Neuronal stem cell (in vitro differentiated cells): ENCODE data around the gene GGA2.

Experiments
- DNase-seq: peaks from one replicate; pipeline ENCODE4 v3.0.0-alpha.2; 2013; ENCODE audit warnings: low spot score
- H2AFZ ChIP-seq: one replicate; pipeline ENCODE4 v1.6.1; 2013; ENCODE audit warnings: mild to moderate bottlenecking, low read length, inconsistent platforms
- H2AK5ac ChIP-seq: 2 replicates; pipeline ENCODE4 v1.6.1; 2013; ENCODE audit warnings: low read depth, mild to moderate bottlenecking, inconsistent platforms, low read length, moderate library complexity, mixed read lengths
- H2BK120ac ChIP-seq: 2 replicates; pipeline ENCODE4 v1.6.1; 2013; ENCODE audit warnings: low read depth, mild to moderate bottlenecking, inconsistent platforms, low read length, moderate library complexity, mixed read lengths
- H2BK12ac ChIP-seq: one replicate; pipeline ENCODE4 v1.6.1; 2013; ENCODE audit warnings: low read length, inconsistent platforms
- H2BK15ac ChIP-seq: 2 replicates; pipeline ENCODE4 v1.6.1; 2013; ENCODE audit warnings: mild to moderate bottlenecking, low read length, inconsistent platforms, mixed read lengths
- H2BK5ac ChIP-seq: one replicate; pipeline ENCODE4 v1.6.1; 2013; ENCODE audit warnings: inconsistent platforms, mild to moderate bottlenecking, low read length, moderate library complexity
- H3K14ac ChIP-seq: one replicate; pipeline ENCODE4 v1.6.1; 2013; ENCODE audit warnings: low read length, inconsistent platforms
- H3K18ac ChIP-seq: 2 replicates; pipeline ENCODE4 v1.6.1; 2013; ENCODE audit warnings: low read length, inconsistent platforms
- H3K23ac ChIP-seq: 2 replicates; pipeline ENCODE4 v1.6.1; 2013; ENCODE audit warnings: low read depth, mild to moderate bottlenecking, mixed read lengths, low read length, inconsistent platforms; ENCODE audit not compliant: poor library complexity
- H3K27ac ChIP-seq: replicated peaks from 3 replicates; pipeline ENCODE4 v1.5.1; 2013; ENCODE audit warnings: low read length, inconsistent platforms
- H3K27me3 ChIP-seq, 3 experiments: 2 replicates each; pipeline ENCODE4 v1.6.1; 2013; ENCODE audit warnings: low read length in 3 of 3, mild to moderate bottlenecking in 2 of 3, inconsistent platforms in 1 of 3, low read depth in 1 of 3, mixed read lengths in 1 of 3, moderate library complexity in 1 of 3; ENCODE audit not compliant: control insufficient read depth in 3 of 3, insufficient read depth in 3 of 3
- H3K36me3 ChIP-seq, 2 donors: replicated peaks in 1 of 2; 2 replicates each; pipeline ENCODE4 v1.6.1; 2013; ENCODE audit warnings: low read length in 2 of 2; ENCODE audit not compliant: control insufficient read depth in 2 of 2, insufficient read depth in 2 of 2
- H3K4ac ChIP-seq: 2 replicates; pipeline ENCODE4 v1.6.1; 2013; ENCODE audit warnings: inconsistent platforms, mild to moderate bottlenecking, low read length, moderate library complexity
- H3K4me1 ChIP-seq, 2 donors: 1 replicate in 1 of 2; 2 replicates in 1 of 2; pipeline ENCODE4 v1.6.1; 2013; ENCODE audit warnings: low read length in 2 of 2, low read depth in 1 of 2; ENCODE audit not compliant: control insufficient read depth in 2 of 2, insufficient read depth in 1 of 2
- H3K4me2 ChIP-seq: one replicate; pipeline ENCODE4 v1.6.1; 2013; ENCODE audit warnings: mild to moderate bottlenecking, low read length, inconsistent platforms; ENCODE audit not compliant: insufficient read depth, poor library complexity, severe bottlenecking
- H3K4me3 ChIP-seq, 2 donors: 2 replicates each; pipeline ENCODE4 v1.5.1; 2013; ENCODE audit warnings: low read length in 2 of 2, mild to moderate bottlenecking in 2 of 2, inconsistent platforms in 1 of 2, moderate library complexity in 1 of 2
- H3K79me1 ChIP-seq: one replicate; pipeline ENCODE4 v1.6.1; 2013; ENCODE audit warnings: low read depth, mild to moderate bottlenecking, inconsistent platforms, low read length, moderate library complexity
- H3K9ac ChIP-seq: one replicate; pipeline ENCODE4 v1.6.1; 2013; ENCODE audit warnings: mild to moderate bottlenecking, low read depth, low read length, inconsistent platforms; ENCODE audit not compliant: poor library complexity
- H3K9me3 ChIP-seq, 2 donors: replicated peaks in 1 of 2; 2 replicates each; pipeline versions ENCODE3 to v1.6.1; 2013; ENCODE audit warnings: low read length in 2 of 2, mild to moderate bottlenecking in 2 of 2, inconsistent platforms in 1 of 2, low read depth in 1 of 2, mixed read lengths in 1 of 2, moderate library complexity in 1 of 2; ENCODE audit not compliant: control insufficient read depth in 2 of 2, insufficient read depth in 1 of 2
- H4K8ac ChIP-seq: one replicate; pipeline ENCODE4 v1.6.1; 2013; ENCODE audit warnings: low read depth, mild to moderate bottlenecking, inconsistent platforms, low read length, moderate library complexity
- H4K91ac ChIP-seq: one replicate; pipeline ENCODE4 v1.6.1; 2013; ENCODE audit warnings: low read length, low read depth, mild to moderate bottlenecking, inconsistent platforms; ENCODE audit not compliant: poor library complexity
- WGBS, 2 donors: extraction: QIAGEN DNeasy Blood & Tissue Kit; methylation state at CpG; one replicate each; pipeline ENCODE4 v1.1.7; 2013; ENCODE audit warnings: missing lambda C conversion rate in 2 of 2, mixed read lengths in 1 of 2; ENCODE audit not compliant: insufficient read length in 2 of 2, insufficient replicate concordance in 1 of 2; ENCODE audit errors: extremely low coverage in 2 of 2; 5-methylcytosine and 5-hydroxymethylcytosine counted together

GGA2 gene

GRCh38 chr16:23428351-23428750, 81.9 kb downstream of the GGA2 start:
- Histone ChIP-seq H3K9me3 (no peaks in the 10 kb centered on the region), H3K27ac (no peak overlapping the region), H3K18ac (no peak overlapping the region), H3K27me3 (no peaks in the 10 kb centered on the region), H3K9ac (no peak overlapping the region), H3K4me3 (no peak overlapping the region), H2AFZ (no peak overlapping the region), H2BK120ac (no peak overlapping the region), H2AK5ac (no peak overlapping the region), H3K14ac (no peak overlapping the region), H3K23ac (no peak overlapping the region), H3K79me1 (no peaks in the 10 kb centered on the region), H2BK12ac (no peak overlapping the region), H3K4me2 (no peak overlapping the region), H2BK15ac (no peak overlapping the region), H3K4ac (no peak overlapping the region), H2BK5ac (no peak overlapping the region), H3K4me1 (no peaks in the 10 kb centered on the region), H4K8ac (no peak overlapping the region), H4K91ac (no peak overlapping the region), H3K36me3 (peaks cover 7 to 55% of the 10 kb centered on the region in 2 donors)
- no peak for DNase-seq
- WGBS, 2 donors, result no CpG with 5 or more reads among the region's 2 CpGs

- Histone ChIP-seq H2AK5ac (no peak overlapping the region), H3K4ac (no peak overlapping the region), H4K91ac (no peak overlapping the region), H4K8ac (no peak overlapping the region), H3K14ac (no peak overlapping the region), H2BK15ac (no peak overlapping the region), H2BK120ac (no peak overlapping the region), H2AFZ (no peak overlapping the region), H3K79me1 (no peaks in the 10 kb centered on the region), H3K9ac (no peak overlapping the region), H3K4me1 (peaks cover 0 to 1% of the 10 kb centered on the region in 2 donors), H3K27ac (no peak overlapping the region), H3K23ac (no peak overlapping the region), H3K9me3 (no peaks in the 10 kb centered on the region), H3K27me3 (no peaks in the 10 kb centered on the region), H3K36me3 (peaks cover 3 to 31% of the 10 kb centered on the region in 2 donors), H3K4me3 (peak overlapping the region in 1 of 2 donors; percentile 20), H2BK5ac (no peak overlapping the region), H3K18ac (no peak overlapping the region), H2BK12ac (no peak overlapping the region), H3K4me2 (no peak overlapping the region)
- DNase-seq, result no peak
- WGBS, 2 donors, result no CpG with 5 or more reads among the region's 14 CpGs
Measured at GRCh38 chr16:23424292-23424958, 85.9 kb downstream of the GGA2 start.

- Histone ChIP-seq H4K8ac (peak overlapping the region; percentile 86), H3K14ac (no peak overlapping the region), H3K4me3 (no peak overlapping the region), H4K91ac (no peak overlapping the region), H3K18ac (no peak overlapping the region), H2BK5ac (no peak overlapping the region), H3K4ac (no peak overlapping the region), H2BK12ac (no peak overlapping the region), H2AFZ (no peak overlapping the region), H2BK15ac (no peak overlapping the region), H3K9ac (no peak overlapping the region), H3K4me1 (peaks cover 0 to 1% of the 10 kb centered on the region in 2 donors), H3K23ac (no peak overlapping the region), H3K4me2 (no peak overlapping the region), H3K36me3 (peaks cover 3 to 29% of the 10 kb centered on the region in 2 donors), H2BK120ac (no peak overlapping the region), H3K27ac (no peak overlapping the region), H3K27me3 (no peaks in the 10 kb centered on the region), H3K9me3 (no peaks in the 10 kb centered on the region), H3K79me1 (no peaks in the 10 kb centered on the region), H2AK5ac (no peak overlapping the region)
- no CpG with 5 or more reads among the region's 11 CpGs for WGBS, 2 donors
- DNase-seq, result no peak
Measured at GRCh38 chr16:23423496-23424049, 86.7 kb downstream of the GGA2 start.

- Histone ChIP-seq H3K23ac (no peak overlapping the region), H3K27ac (no peak overlapping the region), H2BK15ac (no peak overlapping the region), H3K4me2 (no peak overlapping the region), H2BK120ac (no peak overlapping the region), H3K14ac (no peak overlapping the region), H3K9me3 (no peaks in the 10 kb centered on the region), H3K4me3 (no peak overlapping the region), H3K4ac (no peak overlapping the region), H2BK5ac (no peak overlapping the region), H3K9ac (no peak overlapping the region), H3K36me3 (peaks cover 10 to 59% of the 10 kb centered on the region in 2 donors), H2BK12ac (no peak overlapping the region), H2AFZ (no peak overlapping the region), H3K4me1 (peaks cover 0 to 1% of the 10 kb centered on the region in 2 donors), H3K18ac (no peak overlapping the region), H3K79me1 (no peaks in the 10 kb centered on the region), H4K8ac (no peak overlapping the region), H2AK5ac (no peak overlapping the region), H3K27me3 (no peaks in the 10 kb centered on the region), H4K91ac (no peak overlapping the region)
- no peak for DNase-seq
- WGBS, 2 donors, result no CpG with 5 or more reads among the region's 5 CpGs
Measured at GRCh38 chr16:23420011-23420410, 90.3 kb downstream of the GGA2 start.
